HG03139 (cell line): ENCODE measurements around the gene GABBR2.

Experiments
- ATAC-seq: cut with Tn5 transposase; IDR thresholded peaks from one replicate; pipeline ENCODE4 v1.9.1; 2021; ENCODE audit not compliant: unreplicated experiment

GABBR2 gene

DNA sequence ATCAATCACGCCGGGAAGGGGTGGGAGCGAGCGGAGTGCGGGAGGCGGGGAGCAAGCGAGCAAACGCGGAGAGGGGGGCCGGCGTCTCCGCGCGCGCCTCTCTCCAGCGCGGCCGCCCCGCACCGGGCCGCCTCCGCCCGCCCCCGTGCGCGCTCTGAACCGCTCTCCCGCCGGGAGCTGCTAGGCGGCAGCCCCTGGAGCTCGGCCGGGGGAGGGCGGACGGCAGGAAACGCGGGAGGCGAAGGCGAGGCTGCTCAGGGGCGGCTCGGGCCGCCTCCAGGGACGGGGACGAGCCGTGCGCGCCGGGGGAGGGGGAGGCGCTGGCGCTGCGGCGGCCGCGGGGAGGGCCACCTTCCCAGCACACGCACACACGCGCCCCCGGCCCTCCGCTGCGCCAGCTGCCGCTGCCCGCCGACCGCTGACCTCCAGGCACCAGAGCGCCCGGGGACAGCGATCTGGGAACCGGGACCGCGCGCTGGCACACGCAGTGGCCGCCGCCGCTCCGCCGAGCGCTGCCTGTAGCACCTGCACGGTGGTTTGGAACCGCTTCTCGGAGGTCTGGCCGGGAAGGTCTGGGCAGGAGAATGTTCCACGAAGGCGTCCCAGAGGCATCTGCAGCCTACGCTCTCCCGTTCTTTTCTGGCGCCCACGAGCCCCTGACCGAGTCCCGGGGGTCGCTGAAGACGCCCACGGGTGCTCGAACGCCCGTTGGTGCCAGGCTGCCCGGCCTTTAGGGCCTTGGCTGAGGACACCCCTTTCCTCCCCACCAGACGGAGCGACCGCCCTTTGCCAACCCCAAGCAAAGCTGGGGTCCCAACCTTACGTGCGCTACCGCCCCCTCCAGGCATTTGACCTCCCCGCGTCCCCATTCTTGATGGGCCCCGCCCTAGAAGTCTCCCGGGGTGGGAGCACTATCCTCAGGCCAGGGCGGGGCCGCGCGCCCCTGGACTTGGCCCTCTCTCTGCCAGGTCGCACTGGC, at the start of gene GABBR2:
Gene GABBR2, minus strand, starts transcription at position 3 of the 979 bp plus-strand sequence. CDS start 198 bp downstream, outside the sequence.
- ATAC-seq, result no peak

DNA sequence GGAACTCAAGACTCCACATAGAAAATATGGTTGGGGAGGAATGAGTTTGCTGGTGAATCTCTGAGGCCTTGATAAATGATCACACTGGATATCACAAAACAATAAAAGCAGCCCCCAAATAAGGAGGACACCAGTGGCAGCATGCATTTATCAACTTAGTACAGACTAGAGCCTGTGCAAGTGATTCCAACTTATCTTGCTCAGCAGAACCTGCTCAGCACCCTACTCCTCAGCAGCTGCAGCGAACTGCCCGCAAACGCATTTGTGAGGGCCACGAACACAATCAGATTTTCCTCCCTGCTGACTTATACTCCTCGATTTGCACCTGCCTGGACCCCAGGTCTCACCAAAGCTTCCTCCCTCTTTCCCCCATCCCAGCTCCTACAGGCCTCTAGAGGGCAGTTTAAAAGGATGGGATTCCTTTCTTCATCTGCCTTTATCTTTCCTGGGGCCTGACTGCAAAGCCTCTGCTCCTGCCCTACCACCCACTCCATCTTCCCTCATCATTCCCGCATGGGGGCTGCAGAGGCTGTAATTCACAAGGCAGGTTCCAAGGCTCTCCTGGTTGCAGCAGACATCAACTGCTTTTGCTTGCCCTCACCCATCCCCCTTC, 46.4 kb upstream of the GABBR2 start:
- ATAC-seq, result no peak

DNA sequence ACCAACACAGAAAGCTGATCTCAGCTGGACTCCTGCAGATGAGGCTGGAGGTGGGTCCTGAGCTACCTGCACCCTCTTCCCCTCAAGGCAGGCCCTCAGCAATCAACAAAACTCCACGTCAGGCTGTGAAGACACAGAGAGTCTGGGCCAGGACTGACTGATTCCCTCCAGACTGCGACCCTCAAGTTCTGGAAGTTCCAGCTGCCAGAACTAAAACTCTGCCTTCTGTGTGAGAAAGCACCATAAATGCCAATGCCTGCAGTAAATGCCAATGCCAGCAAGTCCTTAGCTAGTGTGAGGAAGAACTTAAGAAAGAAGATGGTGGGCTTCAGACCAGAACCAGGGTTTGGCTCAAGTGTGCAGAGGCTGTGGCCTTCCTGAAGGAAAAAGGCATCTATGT, 42.5 kb upstream of the GABBR2 start:
- ATAC-seq, result no peak

DNA sequence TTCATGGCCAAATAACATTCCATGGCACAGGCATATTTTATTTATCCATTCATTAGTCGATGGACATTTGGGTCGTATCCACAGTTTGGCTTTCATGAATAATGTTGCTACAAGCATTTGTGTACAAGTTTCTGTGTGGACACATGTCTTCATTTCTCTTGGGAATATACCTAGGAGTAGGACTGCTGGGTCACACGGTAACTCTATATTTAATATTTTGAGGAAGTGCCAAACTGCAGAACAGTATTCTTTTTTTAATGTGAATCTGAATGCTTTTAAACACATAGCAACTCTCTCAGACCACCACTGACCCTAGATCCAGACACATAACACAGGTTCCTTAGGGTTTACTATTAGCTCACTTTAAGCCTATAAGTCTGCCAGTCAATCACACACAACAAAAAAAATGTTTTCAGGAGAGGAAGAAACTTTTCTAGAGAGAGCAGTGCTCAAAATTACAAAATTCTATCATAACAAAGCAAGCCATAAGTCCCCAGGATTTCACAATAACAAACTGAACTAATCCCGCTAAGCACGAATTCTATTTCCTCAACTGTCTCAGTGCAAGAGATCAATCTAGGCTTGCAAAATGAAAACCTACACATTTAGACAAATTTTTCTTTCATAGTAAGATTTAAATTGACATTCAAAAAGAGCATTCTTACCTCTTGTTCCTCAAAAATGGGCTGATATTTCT, 41.8 kb upstream of the GABBR2 start:
- ATAC-seq, result no peak

DNA sequence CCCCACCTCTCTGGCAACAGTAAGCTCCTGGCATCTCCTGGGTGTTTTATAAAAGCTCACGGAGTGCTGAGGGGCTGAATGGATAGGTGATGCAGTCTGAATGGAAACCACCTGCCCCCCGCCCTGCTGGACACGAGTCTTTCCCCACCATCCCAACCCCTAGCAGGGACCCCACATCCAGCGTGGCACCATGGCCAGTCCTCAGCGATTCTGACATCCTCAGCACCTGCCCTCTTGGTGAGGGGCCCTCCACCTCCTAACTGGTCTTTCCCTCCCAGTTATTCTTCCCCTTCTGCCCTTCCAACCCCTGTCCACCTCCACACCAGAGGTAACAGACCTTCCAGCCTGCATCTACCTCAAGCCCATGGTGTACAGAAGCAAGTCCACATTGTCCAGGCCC, 38.7 kb upstream of the GABBR2 start:
- ATAC-seq, result no peak

DNA sequence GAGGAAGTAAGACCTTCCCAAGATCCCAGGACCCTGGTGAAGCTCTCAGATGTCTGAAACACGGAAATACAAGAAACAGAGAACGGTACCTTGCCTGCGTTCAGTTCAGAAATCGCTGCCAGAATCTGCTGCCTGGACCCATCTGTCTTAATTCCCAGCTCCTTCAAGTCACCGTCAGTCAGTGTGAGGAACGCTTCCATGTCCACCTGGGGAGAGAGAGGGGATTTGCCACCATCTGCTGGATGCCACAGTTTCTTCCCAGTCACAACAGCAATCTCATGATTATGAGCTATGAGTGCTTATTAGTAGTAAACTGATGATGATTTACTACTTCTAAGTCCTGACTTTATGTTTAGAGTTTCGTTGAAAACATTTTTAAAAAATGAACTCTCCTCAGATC, 36.7 kb upstream of the GABBR2 start:
- no peak for ATAC-seq

DNA sequence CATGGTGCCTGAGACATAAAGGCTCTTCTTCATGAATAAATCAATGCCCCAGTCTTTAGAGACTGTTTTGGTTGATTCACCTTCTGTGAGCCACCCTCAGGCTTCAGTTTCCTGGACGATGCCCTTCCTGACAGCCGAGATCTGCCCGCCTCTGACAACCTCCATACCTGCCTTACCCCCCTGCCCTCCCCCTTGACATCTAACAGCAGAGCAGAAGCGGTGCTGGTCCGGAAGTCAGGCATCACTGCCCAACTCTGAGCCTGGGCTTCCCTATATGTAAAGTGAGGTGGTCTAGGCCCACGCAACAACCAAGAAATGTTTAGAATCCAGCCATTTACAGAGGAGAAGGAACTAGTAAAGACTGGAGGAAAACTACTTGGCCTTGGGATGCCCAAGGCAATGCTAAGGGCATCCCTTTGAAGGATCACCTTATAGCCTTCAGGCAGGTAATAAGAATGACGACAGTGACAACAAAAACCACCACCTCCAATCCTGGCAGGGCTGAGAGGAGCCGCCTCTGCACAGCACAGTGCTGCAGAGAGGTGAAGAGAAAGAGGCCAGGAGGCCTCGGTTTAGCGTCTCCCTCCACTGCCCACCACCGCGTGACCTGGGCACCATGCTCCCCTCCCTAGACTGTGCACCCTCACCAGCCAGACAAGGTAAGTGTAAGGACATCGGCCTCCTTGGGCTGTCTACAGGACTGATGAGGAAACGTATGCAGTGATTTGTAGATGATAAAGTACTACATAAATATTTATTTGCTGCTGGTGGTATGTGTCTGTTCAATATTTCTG, 35.3 kb upstream of the GABBR2 start:
- no peak for ATAC-seq

DNA sequence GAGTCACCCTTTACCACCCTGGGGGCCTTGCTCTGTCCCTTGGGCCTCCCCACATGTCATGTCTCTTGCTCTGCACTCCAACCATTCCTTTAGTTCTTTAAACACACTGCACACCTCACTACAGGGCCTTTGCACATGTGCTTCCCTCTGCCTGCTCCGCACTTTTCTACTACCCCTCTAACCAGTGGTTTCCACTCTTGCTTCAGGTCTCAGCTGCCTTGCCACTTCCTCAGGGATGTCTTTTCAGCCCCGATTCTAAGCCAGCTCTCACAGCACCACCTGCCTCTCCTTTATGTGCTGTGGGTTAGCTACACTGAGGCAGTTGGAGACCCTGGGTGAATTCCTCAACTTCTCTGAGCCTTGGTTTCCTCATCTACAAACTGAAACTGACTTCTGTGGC, 34.6 kb upstream of the GABBR2 start:
- no peak for ATAC-seq

DNA sequence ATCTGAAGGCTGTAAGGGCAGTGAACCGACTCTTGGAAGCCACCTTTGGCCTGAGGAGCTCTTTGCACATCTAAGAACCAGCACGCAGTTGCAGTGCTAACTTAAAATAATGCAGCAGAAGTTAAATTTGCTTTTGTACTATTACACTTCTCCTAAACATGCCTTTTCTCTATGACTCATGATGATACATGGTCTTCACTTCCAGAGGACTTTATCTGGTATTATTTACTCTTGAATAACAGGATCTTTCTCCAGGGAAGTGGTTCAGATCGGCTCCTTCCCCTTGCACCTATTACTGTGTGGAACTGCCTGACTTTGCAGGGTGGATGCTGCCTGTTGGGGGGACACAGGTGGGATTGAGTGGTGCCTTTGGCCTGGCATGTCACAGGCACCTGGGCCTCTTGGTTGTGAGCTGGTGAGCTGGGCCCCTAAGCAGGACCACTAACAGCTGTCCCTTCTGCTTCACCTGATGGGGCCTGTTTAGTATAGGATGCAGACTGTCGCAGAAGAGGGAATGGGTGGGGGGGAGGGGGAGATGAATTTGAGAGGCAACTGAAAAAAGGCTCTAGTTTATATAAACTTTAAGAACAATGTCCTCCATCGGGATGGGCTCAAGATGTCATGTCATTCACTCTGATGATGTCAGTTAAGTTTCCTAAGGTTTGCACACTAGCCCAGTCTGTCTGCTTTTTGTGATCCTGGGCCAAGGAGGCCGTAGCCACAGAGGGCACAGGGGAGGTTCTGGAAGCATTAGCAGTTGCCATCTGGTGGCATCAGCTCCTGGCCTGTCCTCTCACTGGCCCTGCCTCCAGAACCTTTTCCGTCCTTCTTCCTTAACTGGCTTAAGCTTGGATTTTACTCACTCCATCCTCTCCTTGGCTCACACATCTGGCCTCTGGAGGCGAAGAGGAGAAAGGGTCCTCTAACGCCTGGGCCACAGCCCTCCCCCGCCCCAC, 33.9 kb upstream of the GABBR2 start:
- ATAC-seq, result no peak

DNA sequence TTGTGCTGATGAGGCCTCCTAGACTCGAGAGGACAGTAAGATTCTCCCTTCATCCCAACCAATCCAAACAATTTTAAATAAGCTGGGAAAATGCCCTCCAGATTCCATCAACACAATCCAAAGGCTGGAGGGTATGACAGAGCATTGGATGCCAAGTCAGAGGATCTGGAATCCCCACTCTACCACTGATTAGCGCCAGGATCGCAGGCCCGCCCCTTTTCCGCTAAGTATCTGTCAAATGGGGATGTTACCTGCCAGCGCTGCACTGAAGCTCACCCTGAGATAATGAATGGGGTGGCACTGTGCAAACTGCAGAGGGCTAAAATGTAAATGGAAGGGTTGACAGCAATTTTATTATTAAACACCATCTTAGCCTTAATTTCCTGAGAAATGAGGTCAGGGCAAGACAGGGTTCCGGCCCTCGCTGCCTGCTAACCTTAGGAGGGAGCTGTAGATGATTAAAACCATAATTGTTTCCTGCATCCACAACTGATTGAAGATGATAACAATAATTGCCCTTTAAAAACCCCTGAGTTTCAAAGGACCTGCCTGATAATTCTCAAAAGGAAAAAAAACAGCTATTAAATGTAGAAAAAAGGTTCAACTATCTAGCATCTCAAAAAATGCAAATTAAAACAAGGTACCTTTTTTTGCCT, 31.6 kb upstream of the GABBR2 start:
- ATAC-seq, result no peak

DNA sequence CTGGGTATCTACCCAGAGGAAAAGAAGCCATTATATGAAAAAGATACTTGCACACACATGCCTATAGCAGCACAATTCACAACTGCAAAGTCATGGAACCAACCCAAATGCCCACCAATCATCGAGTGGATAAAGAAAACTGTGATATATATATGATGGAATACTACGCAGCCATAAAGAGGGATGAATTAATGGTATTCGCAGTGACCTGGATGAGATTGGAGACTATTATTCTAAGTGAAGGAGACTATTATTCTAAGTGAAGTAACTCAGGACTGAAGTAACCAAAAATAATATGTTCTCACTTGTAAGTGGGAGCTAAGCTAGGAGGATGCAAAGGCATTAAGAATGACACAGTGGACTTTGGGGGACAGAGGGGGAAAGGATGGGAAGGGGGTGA, 30.0 kb upstream of the GABBR2 start:
- no peak for ATAC-seq

DNA sequence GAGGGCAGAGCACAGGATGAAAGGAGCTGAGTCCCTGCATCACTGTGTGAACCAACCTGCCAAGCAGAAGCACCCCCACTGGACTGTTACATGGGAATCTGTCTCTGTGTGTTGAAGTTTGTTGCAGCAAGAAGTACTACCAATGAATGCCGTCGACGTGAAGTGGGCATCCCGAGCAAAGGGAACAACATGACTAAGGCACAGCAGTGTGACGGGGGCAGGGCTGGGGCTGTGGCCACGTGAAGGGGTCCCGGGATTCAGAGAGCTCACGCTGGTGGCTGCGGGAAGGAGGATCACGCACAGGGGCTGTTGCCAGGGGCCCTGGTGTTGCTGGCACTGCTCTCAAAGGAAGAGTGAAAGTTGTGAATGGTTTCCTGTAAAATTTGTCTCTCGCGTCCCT, 27.5 kb upstream of the GABBR2 start:
- ATAC-seq, result no peak

DNA sequence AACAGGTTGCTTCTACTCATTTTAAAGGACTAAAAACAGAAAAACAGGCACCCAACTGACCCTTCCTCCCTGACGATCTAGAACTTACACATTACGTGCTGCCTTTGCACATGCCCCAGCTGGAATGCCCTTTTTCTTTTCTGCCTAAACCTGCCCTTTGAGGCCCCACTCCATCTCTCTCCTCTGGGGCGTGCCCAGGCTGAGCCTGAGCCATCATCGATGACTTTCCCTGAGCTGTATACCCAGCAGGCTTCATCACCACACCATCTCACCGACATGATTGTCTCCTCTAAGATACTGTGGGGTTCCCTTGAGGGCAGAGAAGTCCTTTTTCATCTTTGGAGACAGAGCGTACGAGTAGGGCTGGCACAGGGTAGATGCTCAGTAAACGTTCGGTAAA, 24.1 kb upstream of the GABBR2 start:
- ATAC-seq, result no peak

DNA sequence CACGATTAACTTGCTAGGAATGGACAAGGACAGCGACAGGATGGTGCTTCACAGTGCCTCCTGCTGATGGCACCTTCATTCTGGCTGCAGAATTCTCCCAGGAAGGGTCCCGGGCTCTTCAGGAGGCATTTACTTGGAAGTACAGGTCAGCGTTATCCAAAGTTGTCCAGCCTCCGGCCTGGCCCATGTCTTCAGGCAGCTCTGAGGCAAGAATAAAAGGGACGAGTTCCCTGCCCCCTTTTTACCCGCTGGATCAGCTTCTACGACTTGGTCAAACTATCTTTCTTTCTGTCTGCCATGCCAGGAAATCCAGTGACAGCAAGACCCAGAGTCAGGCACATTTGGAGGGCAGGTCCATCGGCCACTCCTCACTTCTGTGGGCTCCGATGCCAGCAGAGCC, 23.4 kb upstream of the GABBR2 start:
- no peak for ATAC-seq

DNA sequence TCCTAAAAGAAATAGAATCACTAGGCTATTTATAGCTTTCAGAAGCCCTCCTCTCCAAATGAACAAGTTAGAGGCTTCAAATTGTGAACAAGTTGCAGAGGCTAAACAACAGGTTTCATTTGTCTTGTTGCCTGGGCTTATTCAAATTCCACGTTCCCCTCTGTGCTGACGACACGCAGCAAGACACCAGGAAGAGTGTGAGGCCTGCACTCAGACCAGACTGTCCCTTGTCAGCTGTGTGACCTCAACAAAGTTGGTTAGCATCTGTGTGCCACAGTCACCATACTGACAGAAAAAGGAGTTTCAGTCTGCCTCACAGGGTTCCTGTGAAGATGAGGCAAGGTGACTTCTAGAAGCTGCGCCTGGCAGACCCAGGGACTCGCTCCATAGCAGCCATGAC, 22.1 kb upstream of the GABBR2 start:
- no peak for ATAC-seq

DNA sequence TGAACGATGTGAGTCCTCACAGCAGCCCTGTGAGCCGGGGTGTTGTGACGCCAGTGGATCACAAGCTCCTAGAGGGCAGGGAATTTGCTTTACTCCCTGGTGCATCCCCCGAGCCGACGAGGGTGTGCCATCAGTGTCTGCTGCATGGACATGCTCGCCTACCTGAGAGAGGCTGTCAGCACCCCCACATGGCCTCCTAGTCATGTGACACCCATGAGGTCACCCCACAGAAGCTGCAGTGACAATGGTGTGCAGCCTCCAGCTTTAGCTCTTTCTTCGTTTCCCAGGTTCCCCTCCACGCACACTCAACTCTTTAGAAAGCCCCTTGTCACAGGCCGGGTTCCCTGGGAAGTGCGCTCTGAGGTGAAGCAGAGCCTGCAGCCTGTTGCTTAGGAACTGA, 19.8 kb upstream of the GABBR2 start:
- no peak for ATAC-seq

DNA sequence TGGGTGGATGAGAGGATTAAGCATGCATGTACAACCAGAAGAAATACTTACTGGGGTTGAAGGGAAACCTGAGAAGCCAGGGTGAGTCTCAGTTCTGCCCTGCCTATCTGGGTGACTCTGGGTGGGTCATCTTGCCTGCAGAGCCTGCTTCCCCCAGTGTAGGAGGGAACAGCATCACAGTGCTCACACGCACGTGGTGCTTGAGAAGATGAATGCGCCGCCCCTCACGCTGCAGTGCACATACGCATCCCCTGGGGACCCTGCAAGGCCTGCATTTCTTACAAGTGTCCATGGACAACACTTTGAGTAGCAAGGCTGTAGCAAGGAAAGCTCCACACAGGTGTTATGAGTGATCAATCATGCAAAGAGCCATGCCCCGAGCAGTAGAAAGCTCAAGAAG, 18.7 kb upstream of the GABBR2 start:
- ATAC-seq, result no peak

DNA sequence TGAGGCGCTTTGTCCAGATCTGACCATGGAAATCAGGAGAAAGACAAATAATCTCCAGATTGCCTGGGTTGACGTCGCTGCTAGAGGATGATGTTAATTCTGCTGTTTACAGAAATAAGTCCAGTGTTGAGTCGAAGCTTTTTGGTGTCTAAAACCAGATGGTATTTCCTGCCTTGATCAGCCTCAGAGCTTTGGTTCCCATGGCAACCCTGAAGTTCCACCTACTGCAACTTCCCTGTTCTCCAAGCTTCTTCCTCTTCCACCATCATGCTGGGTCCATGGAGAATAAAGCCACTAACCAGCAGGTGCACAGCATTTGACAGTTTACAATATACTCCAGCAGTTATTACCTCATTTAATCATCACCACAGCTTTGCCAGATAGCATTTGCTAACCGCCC, 18.0 kb upstream of the GABBR2 start:
- no peak for ATAC-seq

DNA sequence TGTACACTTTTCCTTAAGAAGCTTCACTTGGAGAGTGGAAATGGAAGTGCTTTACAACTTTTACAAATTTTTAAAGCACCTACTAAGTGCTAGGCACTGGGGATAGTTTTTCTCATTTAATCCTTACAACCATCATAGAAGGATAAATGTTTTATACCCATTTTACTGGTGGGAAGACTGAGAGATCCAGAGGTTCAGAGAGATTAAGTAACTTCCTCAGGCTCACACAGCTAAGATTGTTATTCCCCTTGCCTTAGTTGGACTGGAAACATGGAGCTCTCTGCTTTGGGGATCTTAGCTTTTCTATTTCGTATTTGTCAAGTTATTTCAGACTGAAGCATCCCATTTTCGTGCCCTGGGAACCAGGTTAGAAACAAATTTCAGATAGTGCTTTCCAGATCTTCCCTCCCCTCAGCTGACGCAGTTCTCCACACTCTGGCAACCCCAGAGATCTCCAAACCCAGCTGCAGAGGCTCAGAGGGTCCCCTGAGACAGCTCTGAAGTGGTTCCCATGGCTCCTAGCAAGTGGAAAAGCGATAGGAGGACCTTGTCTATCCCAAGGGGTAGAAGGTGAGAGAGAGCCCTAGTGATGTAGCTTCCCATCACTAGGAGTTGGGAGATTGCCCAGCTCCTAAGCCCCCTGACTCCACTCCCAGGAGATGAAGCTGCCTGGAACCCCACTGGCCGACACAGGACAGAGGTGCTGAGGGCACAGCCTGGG, 16.2 kb upstream of the GABBR2 start:
- ATAC-seq, result no peak
